Cardiac fibroblast (primary cell): Measurements from ENCODE around the gene PRLR.

Source experiments
- DNase-seq, 2 donors: peaks; one replicate each; pipeline versions ENCODE4 v3.0.0 to v3.0.0-alpha.2; 2010; ENCODE audit warnings: low read depth in 2 of 2
- H3K4me3 ChIP-seq, 2 donors: replicated peaks in 1 of 2; 1 replicate in 1 of 2; 2 replicates in 1 of 2; pipeline ENCODE4 v1.5.1; 2011; ENCODE audit warnings: low read depth in 2 of 2, low read length in 2 of 2, mild to moderate bottlenecking in 2 of 2, moderate library complexity in 1 of 2
- CTCF ChIP-seq: IDR thresholded peaks from one replicate; pipeline ENCODE4 v1.5.1; 2011; ENCODE audit warnings: low read depth, mild to moderate bottlenecking, low read length, inconsistent platforms

The PRLR gene

GRCh38 chr5:35236770-35237169 is 6.5 kb upstream of the PRLR start:
- no peak for TF ChIP-seq CTCF
- DNase-seq = no peak
- no peak overlapping the region for H3K4me3 ChIP-seq

- no peak overlapping the region for H3K4me3 ChIP-seq
- DNase-seq = no peak
- no peak for TF ChIP-seq CTCF
These were observed 3.3 kb upstream of the PRLR start for GRCh38 chr5:35233601-35234000.

GRCh38 chr5:35233121-35233520 is 2.8 kb upstream of the PRLR start:
- DNase-seq = no peak
- TF ChIP-seq CTCF = no peak
- H3K4me3 ChIP-seq = no peak overlapping the region

GRCh38 chr5:35232124-35232523 is 1.8 kb upstream of the PRLR start:
- TF ChIP-seq CTCF = no peak
- no peak for DNase-seq
- H3K4me3 ChIP-seq = no peak overlapping the region

GRCh38 chr5:35229076-35230037 is 930 bp downstream of the PRLR start:
- TF ChIP-seq CTCF = no peak
- no peak for DNase-seq
- peak overlapping the region in 1 of 2 donors; percentile 14 for H3K4me3 ChIP-seq

- no peak for TF ChIP-seq CTCF
- no peak for DNase-seq
- no peak overlapping the region for H3K4me3 ChIP-seq
These were observed 2.0 kb downstream of the PRLR start for GRCh38 chr5:35228310-35228709.
